HepG2 (cell line): Measurements from ENCODE around the gene TRIM62. TPM values are rescaled to one million over a fixed set of nuclear protein-coding genes. Genes with fewer than 3 reads are reported as not detected.

Experiments used
- ARHGAP35 ChIP-seq: sonication (generic); formaldehyde crosslinking; IDR thresholded peaks from 2 replicates; pipeline ENCODE4 v1.9.0; 2022; ENCODE audit warnings: mild to moderate bottlenecking, inconsistent platforms, moderate library complexity, missing genetic modification reagents, borderline replicate concordance
- MAF1 ChIP-seq: sonication (generic); formaldehyde crosslinking; IDR thresholded peaks from 2 replicates; pipeline ENCODE4 v1.5.0; 2020; ENCODE audit warnings: missing genetic modification reagents, borderline replicate concordance
- PHF20 ChIP-seq: sonication (generic); formaldehyde crosslinking; IDR thresholded peaks from 2 replicates; pipeline ENCODE4 v1.5.0; 2020; ENCODE audit warnings: mild to moderate bottlenecking, missing genetic modification reagents
- PHF21A ChIP-seq: sonication (generic); formaldehyde crosslinking; IDR thresholded peaks from 2 replicates; pipeline ENCODE4 v1.5.0; 2020; ENCODE audit warnings: mild to moderate bottlenecking, missing genetic modification reagents
- PLRG1 ChIP-seq: fragments of 450-650 bp; conservative IDR thresholded peaks from 2 replicates; pipeline ENCODE4 v1.6.1; 2016
- POLR2AphosphoS5 ChIP-seq: IDR thresholded peaks from 2 replicates; pipeline ENCODE4 v1.6.1; 2012; ENCODE audit warnings: low read depth, low read length
- RXRB ChIP-seq: IDR thresholded peaks from 2 replicates; pipeline ENCODE4 v1.6.1; 2016; ENCODE audit warnings: borderline replicate concordance, missing genetic modification reagents, missing compliant biosample characterization
- SP2 ChIP-seq: sonication (generic); formaldehyde crosslinking; IDR thresholded peaks from 2 replicates; pipeline ENCODE4 v1.5.1; 2020; ENCODE audit warnings: mild to moderate bottlenecking, missing genetic modification reagents
- TRAFD1 ChIP-seq: sonication (generic); formaldehyde crosslinking; IDR thresholded peaks from 2 replicates; pipeline ENCODE4 v1.5.1; 2020; ENCODE audit warnings: missing genetic modification reagents, mild to moderate bottlenecking, borderline replicate concordance
- ZFAT ChIP-seq: sonication (generic); formaldehyde crosslinking; conservative IDR thresholded peaks from 2 replicates; pipeline ENCODE4 v1.8.1; 2023; ENCODE audit warnings: missing genetic modification reagents, inconsistent platforms
- ZKSCAN8 ChIP-seq: IDR thresholded peaks from 2 replicates; pipeline ENCODE4 v1.6.1; 2016; ENCODE audit warnings: borderline replicate concordance, missing genetic modification reagents, missing compliant biosample characterization
- ZNF10 ChIP-seq: sonication (generic); formaldehyde crosslinking; IDR thresholded peaks from 2 replicates; pipeline ENCODE4 v1.4.0; 2020; ENCODE audit warnings: mild to moderate bottlenecking, low read depth, missing genetic modification reagents, borderline replicate concordance
- ZNF496 ChIP-seq: sonication (generic); formaldehyde crosslinking; IDR thresholded peaks from 2 replicates; pipeline ENCODE4 v1.8.1; 2023; ENCODE audit warnings: mild to moderate bottlenecking, moderate library complexity, missing genetic modification reagents; ENCODE audit not compliant: insufficient replicate concordance
- ZSCAN9 ChIP-seq: IDR thresholded peaks from 2 replicates; pipeline ENCODE4 v1.6.1; 2016; ENCODE audit warnings: borderline replicate concordance
- polyA plus RNA-seq, 8 experiments: library from polyadenylated mRNA; depleted of rRNA in 3 of 8; stranded (reverse) in 7 of 8; unstranded in 1 of 8; fragments of >200 nt; fragmentation: Illumina TruSeq in 4 of 8; extraction: Trizol in 4 of 8; gene quantifications; 2 replicates each; pipeline versions ENCODE4 v1.2.1 to v1.2.3, GENCODE V29; 2011 to 2016; ENCODE audit warnings: low read depth in 4 of 8, missing spikeins in 1 of 8, mixed read lengths in 1 of 8; ENCODE audit not compliant: insufficient read depth in 1 of 8
- total RNA-seq, 5 experiments: library from RNA; depleted of rRNA; stranded (reverse); fragments of >200 nt; fragmentation: Illumina TruSeq; extraction: Trizol; gene quantifications; 2 replicates each; pipeline ENCODE4 v1.2.3, GENCODE V29; 2016; ENCODE audit warnings: low read depth in 1 of 5
- TF ChIP-seq, protein P1 (sequence below): sonication (generic); formaldehyde crosslinking; IDR thresholded peaks from one replicate; pipeline ENCODE4 v1.5.1; 2020; ENCODE audit warnings: mild to moderate bottlenecking, missing genetic modification reagents; ENCODE audit errors: not compliant biosample characterization
- TF ChIP-seq, protein P2 (sequence below): fragments of 450-650 bp; IDR thresholded peaks from 2 replicates; pipeline ENCODE4 v1.6.1; 2017; ENCODE audit warnings: mild to moderate bottlenecking
- TF ChIP-seq, protein P3 (sequence below): sonication (generic); formaldehyde crosslinking; IDR thresholded peaks from 2 replicates; pipeline ENCODE4 v1.4.0; 2020; ENCODE audit warnings: missing genetic modification reagents

TRIM62 gene
- total and polyA plus RNA-seq, 2 of the 13 experiments (the other 11 are each of a cell fraction or from before 2014, with no cell fraction given) = 0.53 to 0.57 TPM

DNA sequence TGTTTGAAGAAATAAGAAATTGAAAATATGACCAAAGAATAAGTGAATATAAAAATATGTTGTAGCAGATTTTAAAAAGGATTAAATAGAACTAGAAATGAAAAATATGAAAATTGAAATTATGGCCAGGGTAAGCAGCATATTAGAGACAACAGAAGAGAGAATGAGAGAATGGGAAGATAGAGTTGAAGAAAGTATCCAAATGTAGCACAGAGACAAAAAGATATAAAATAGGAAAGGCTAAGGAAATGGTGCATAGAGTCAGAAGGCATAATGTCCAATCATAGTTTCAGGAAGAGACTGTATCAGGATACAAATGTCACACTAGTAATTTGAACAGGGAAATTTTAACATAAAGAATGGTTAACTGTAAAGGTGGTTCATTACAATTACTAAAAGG is 71.4 kb downstream of the TRIM62 start (continued):
- TF ChIP-seq PLRG1 (no peak), MAF1 (CRISPR knock-in tag) (no peak), RXRB (CRISPR knock-in tag) (no peak), ZSCAN9 (CRISPR knock-in tag) (no peak), ZNF496 (CRISPR knock-in tag) (no peak), PHF20 (CRISPR knock-in tag) (no peak), ZFAT (CRISPR knock-in tag) (no peak), ZNF10 (CRISPR knock-in tag) (no peak), ZKSCAN8 (CRISPR knock-in tag) (no peak), PHF21A (CRISPR knock-in tag) (no peak), SP2 (no peak), TRAFD1 (CRISPR knock-in tag) (no peak), ARHGAP35 (CRISPR knock-in tag) (no peak), POLR2AphosphoS5 (no peak)
- TF ChIP-seq, protein P1, sequence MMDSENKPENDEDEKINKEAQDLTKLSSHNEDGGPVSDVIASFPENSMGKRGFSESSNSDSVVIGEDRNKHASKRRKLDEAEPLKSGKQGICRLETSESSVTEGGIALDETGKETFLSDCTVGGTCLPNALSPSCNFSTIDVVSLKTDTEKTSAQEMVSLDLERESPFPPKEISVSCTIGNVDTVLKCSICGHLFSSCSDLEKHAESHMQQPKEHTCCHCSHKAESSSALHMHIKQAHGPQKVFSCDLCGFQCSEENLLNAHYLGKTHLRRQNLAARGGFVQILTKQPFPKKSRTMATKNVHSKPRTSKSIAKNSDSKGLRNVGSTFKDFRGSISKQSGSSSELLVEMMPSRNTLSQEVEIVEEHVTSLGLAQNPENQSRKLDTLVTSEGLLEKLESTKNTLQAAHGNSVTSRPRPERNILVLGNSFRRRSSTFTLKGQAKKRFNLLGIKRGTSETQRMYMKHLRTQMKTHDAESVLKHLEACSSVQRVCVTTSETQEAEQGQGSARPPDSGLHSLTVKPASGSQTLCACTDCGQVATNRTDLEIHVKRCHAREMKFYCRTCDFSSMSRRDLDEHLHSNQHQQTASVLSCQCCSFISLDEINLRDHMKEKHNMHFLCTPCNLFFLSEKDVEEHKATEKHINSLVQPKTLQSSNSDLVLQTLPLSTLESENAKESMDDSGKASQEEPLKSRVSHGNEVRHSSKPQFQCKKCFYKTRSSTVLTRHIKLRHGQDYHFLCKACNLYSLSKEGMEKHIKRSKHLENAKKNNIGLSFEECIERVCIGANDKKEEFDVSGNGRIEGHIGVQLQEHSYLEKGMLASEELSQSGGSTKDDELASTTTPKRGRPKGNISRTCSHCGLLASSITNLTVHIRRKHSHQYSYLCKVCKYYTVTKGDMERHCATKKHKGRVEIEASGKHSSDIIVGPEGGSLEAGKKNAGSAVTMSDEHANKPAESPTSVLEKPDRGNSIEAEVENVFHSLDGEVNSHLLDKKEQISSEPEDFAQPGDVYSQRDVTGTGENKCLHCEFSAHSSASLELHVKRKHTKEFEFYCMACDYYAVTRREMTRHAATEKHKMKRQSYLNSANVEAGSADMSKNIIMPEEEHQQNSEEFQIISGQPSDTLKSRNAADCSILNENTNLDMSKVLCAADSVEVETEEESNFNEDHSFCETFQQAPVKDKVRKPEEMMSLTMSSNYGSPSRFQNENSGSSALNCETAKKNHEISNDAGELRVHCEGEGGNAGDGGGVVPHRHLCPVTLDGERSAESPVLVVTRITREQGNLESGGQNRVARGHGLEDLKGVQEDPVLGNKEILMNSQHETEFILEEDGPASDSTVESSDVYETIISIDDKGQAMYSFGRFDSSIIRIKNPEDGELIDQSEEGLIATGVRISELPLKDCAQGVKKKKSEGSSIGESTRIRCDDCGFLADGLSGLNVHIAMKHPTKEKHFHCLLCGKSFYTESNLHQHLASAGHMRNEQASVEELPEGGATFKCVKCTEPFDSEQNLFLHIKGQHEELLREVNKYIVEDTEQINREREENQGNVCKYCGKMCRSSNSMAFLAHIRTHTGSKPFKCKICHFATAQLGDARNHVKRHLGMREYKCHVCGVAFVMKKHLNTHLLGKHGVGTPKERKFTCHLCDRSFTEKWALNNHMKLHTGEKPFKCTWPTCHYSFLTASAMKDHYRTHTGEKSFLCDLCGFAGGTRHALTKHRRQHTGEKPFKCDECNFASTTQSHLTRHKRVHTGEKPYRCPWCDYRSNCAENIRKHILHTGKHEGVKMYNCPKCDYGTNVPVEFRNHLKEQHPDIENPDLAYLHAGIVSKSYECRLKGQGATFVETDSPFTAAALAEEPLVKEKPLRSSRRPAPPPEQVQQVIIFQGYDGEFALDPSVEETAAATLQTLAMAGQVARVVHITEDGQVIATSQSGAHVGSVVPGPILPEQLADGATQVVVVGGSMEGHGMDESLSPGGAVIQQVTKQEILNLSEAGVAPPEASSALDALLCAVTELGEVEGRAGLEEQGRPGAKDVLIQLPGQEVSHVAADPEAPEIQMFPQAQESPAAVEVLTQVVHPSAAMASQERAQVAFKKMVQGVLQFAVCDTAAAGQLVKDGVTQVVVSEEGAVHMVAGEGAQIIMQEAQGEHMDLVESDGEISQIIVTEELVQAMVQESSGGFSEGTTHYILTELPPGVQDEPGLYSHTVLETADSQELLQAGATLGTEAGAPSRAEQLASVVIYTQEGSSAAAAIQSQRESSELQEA (CRISPR knock-in tag) = no peak
- TF ChIP-seq, protein P2, sequence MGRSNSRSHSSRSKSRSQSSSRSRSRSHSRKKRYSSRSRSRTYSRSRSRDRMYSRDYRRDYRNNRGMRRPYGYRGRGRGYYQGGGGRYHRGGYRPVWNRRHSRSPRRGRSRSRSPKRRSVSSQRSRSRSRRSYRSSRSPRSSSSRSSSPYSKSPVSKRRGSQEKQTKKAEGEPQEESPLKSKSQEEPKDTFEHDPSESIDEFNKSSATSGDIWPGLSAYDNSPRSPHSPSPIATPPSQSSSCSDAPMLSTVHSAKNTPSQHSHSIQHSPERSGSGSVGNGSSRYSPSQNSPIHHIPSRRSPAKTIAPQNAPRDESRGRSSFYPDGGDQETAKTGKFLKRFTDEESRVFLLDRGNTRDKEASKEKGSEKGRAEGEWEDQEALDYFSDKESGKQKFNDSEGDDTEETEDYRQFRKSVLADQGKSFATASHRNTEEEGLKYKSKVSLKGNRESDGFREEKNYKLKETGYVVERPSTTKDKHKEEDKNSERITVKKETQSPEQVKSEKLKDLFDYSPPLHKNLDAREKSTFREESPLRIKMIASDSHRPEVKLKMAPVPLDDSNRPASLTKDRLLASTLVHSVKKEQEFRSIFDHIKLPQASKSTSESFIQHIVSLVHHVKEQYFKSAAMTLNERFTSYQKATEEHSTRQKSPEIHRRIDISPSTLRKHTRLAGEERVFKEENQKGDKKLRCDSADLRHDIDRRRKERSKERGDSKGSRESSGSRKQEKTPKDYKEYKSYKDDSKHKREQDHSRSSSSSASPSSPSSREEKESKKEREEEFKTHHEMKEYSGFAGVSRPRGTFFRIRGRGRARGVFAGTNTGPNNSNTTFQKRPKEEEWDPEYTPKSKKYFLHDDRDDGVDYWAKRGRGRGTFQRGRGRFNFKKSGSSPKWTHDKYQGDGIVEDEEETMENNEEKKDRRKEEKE = no peak
- TF ChIP-seq, protein P3, sequence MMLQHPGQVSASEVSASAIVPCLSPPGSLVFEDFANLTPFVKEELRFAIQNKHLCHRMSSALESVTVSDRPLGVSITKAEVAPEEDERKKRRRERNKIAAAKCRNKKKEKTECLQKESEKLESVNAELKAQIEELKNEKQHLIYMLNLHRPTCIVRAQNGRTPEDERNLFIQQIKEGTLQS (CRISPR knock-in tag) = no peak
